Keratinocyte (primary cell): ENCODE data around the gene GPSM1. TPM values are rescaled to one million over a fixed set of nuclear protein-coding genes. Genes with fewer than 3 reads are reported as not detected.

Experiments used
- DNase-seq: peaks from one replicate; pipeline ENCODE4 v3.0.0-alpha.2; 2011; ENCODE audit warnings: low read depth, missing footprints, low spot score
- FAIRE-seq: peaks from 2 replicates; lab custom pipeline; 2011; peaks lifted over from hg19 to GRCh38; lab: Jason Lieb, UNC
- H2AFZ ChIP-seq: 2 replicates; pipeline ENCODE4 v1.6.0; 2012; ENCODE audit warnings: low read length, control low read depth, inconsistent platforms; ENCODE audit not compliant: control insufficient read depth
- H3K27ac ChIP-seq: 2 replicates; pipeline ENCODE4 v1.5.1; 2011; ENCODE audit warnings: low read length; ENCODE audit not compliant: control insufficient read depth, insufficient read depth
- H3K27me3 ChIP-seq: 3 replicates; pipeline ENCODE4 v1.6.0; 2011; ENCODE audit warnings: low read length; ENCODE audit not compliant: control insufficient read depth, insufficient read depth; ENCODE audit errors: extremely low read depth
- H3K36me3 ChIP-seq, 2 experiments: 2 replicates in 1 of 2; 3 replicates in 1 of 2; pipeline ENCODE4 v1.5.1; 2011; ENCODE audit warnings: low read length in 2 of 2, mild to moderate bottlenecking in 1 of 2; ENCODE audit not compliant: control insufficient read depth in 2 of 2, insufficient read depth in 2 of 2; ENCODE audit errors: extremely low read depth in 1 of 2
- H3K4me1 ChIP-seq: 3 replicates; pipeline ENCODE4 v1.5.1; 2011; ENCODE audit warnings: low read length; ENCODE audit not compliant: control insufficient read depth, insufficient read depth; ENCODE audit errors: extremely low read depth
- H3K4me2 ChIP-seq: 3 replicates; pipeline ENCODE4 v1.6.0; 2011; ENCODE audit warnings: low read depth, low read length; ENCODE audit not compliant: control insufficient read depth, insufficient read depth; ENCODE audit errors: extremely low read depth
- H3K4me3 ChIP-seq, 3 experiments: fragments of 200-600 bp in 1 of 3; sonication (generic) in 1 of 3; 2 replicates in 2 of 3; 3 replicates in 1 of 3; pipeline ENCODE4 v1.5.1; 2011 to 2016; ENCODE audit warnings: low read length in 3 of 3, mild to moderate bottlenecking in 3 of 3, control low read depth in 2 of 3, inconsistent platforms in 1 of 3, low read depth in 1 of 3, mixed read lengths in 1 of 3, mixed run types in 1 of 3, moderate library complexity in 1 of 3; ENCODE audit not compliant: control insufficient read depth in 2 of 3, insufficient read depth in 2 of 3; ENCODE audit errors: extremely low read depth in 1 of 3
- H3K79me2 ChIP-seq: 2 replicates; pipeline ENCODE4 v1.6.0; 2012; ENCODE audit warnings: low read length; ENCODE audit not compliant: control insufficient read depth, insufficient read depth
- H3K9ac ChIP-seq: 3 replicates; pipeline ENCODE4 v1.6.0; 2011; ENCODE audit warnings: low read length; ENCODE audit not compliant: control insufficient read depth, insufficient read depth; ENCODE audit errors: extremely low read depth
- H3K9me1 ChIP-seq: 3 replicates; pipeline ENCODE4 v1.6.0; 2011; ENCODE audit warnings: low read length; ENCODE audit not compliant: control insufficient read depth, insufficient read depth; ENCODE audit errors: extremely low read depth
- H3K9me3 ChIP-seq: 2 replicates; pipeline ENCODE4 v1.5.1; 2012; ENCODE audit warnings: low read depth, low read length; ENCODE audit not compliant: control insufficient read depth
- H4K20me1 ChIP-seq: 3 replicates; pipeline ENCODE4 v1.6.0; 2011; ENCODE audit warnings: low read length; ENCODE audit not compliant: control insufficient read depth, insufficient read depth; ENCODE audit errors: extremely low read depth
- EZH2 ChIP-seq: IDR thresholded peaks from one replicate; pipeline ENCODE4 v1.6.1; 2012; ENCODE audit warnings: inconsistent platforms, mild to moderate bottlenecking, low read length, moderate library complexity
- dilution Hi-C: fragments of 300-500 bp; cut with MboI; formaldehyde crosslinking; loops from one replicate; pipeline ENCODE4 v1.7.0; 2020; ENCODE audit warnings: low sequenced_read_pairs; ENCODE audit not compliant: extremely low pct_ligation_motif_present
- polyA plus RNA-seq, 5 experiments: library from polyadenylated mRNA; depleted of rRNA in 3 of 5; stranded (reverse) in 3 of 5; stranded (forward) in 1 of 5; unstranded in 1 of 5; fragments of >200 nt; gene quantifications; 1 replicate in 1 of 5; 2 replicates in 3 of 5; 3 replicates in 1 of 5; pipeline versions ENCODE4 v1.2.1 to v1.2.3, GENCODE V29; 2011 to 2012; ENCODE audit warnings: missing spikeins in 2 of 5, low read depth in 1 of 5, low replicate concordance in 1 of 5
- TF ChIP-seq, protein P1 (sequence below), 3 experiments: IDR thresholded peaks in 1 of 3; conservative IDR thresholded peaks in 1 of 3; optimal IDR thresholded peaks in 1 of 3; 2 replicates in 2 of 3; 3 replicates in 1 of 3; pipeline versions ENCODE3 to v1.5.1; 2011; ENCODE audit warnings: low read length in 3 of 3, mild to moderate bottlenecking in 3 of 3, moderate library complexity in 2 of 3, control low read depth in 1 of 3, inconsistent platforms in 1 of 3; ENCODE audit not compliant: insufficient read depth in 2 of 3; ENCODE audit errors: extremely low read depth in 1 of 3

The GPSM1 gene
- polyA plus RNA-seq, 1 donor (not counting 4 experiments of a cell fraction or from before 2014, with no cell fraction given), result 2.5 TPM

- dilution Hi-C loops, result no loop called here
- no peak overlapping the region for H3K27ac ChIP-seq
- TF ChIP-seq, protein P1, sequence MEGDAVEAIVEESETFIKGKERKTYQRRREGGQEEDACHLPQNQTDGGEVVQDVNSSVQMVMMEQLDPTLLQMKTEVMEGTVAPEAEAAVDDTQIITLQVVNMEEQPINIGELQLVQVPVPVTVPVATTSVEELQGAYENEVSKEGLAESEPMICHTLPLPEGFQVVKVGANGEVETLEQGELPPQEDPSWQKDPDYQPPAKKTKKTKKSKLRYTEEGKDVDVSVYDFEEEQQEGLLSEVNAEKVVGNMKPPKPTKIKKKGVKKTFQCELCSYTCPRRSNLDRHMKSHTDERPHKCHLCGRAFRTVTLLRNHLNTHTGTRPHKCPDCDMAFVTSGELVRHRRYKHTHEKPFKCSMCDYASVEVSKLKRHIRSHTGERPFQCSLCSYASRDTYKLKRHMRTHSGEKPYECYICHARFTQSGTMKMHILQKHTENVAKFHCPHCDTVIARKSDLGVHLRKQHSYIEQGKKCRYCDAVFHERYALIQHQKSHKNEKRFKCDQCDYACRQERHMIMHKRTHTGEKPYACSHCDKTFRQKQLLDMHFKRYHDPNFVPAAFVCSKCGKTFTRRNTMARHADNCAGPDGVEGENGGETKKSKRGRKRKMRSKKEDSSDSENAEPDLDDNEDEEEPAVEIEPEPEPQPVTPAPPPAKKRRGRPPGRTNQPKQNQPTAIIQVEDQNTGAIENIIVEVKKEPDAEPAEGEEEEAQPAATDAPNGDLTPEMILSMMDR (optimal IDR thresholded peaks at IDR 0.05 in 1 of 3, IDR thresholded peaks at IDR 0.05 in 1 of 3, conservative IDR thresholded peaks at IDR 0.05 in 1 of 3; ENCODE audit: extremely low read depth in 1 of 3, insufficient read depth in 2 of 3, low read length in 3 of 3), result no peak
- no peak for TF ChIP-seq EZH2
- no peak overlapping the region for H3K4me2 ChIP-seq
- no peaks in the 10 kb centered on the region for H3K4me1 ChIP-seq
- no peaks in the 10 kb centered on the region for H3K27me3 ChIP-seq
- no peaks in the 10 kb centered on the region for H3K9me3 ChIP-seq
- no peaks in the 10 kb centered on the region for H3K79me2 ChIP-seq
- no peak overlapping the region for H3K9ac ChIP-seq
- H2AFZ ChIP-seq, result no peak overlapping the region
- peaks cover 24 to 54% of the 10 kb centered on the region in 2 experiments for H3K36me3 ChIP-seq
- FAIRE-seq (no peak), DNase-seq (no peak)
- H3K4me3 ChIP-seq, result no peak overlapping the region
- H4K20me1 ChIP-seq, result peaks cover 2% of the 10 kb centered on the region
- H3K9me1 ChIP-seq, result no peaks in the 10 kb centered on the region
Measured at GRCh38 chr9:136386018-136386417, 58.7 kb downstream of the GPSM1 start.

- Histone ChIP-seq H3K4me2 (no peak overlapping the region), H4K20me1 (peaks cover 2% of the 10 kb centered on the region), H3K79me2 (no peaks in the 10 kb centered on the region), H3K4me1 (no peaks in the 10 kb centered on the region), H3K9me1 (no peaks in the 10 kb centered on the region), H3K36me3 (peaks cover 35 to 53% of the 10 kb centered on the region in 2 experiments), H3K9ac (no peak overlapping the region), H3K4me3 (no peak overlapping the region), H3K27me3 (no peaks in the 10 kb centered on the region), H2AFZ (no peak overlapping the region), H3K9me3 (no peaks in the 10 kb centered on the region), H3K27ac (no peak overlapping the region)
- DNase-seq, result no peak
- dilution Hi-C loops, result no loop called here
- FAIRE-seq, result no peak
- TF ChIP-seq, protein P1 (optimal IDR thresholded peaks at IDR 0.05 in 1 of 3, IDR thresholded peaks at IDR 0.05 in 1 of 3, conservative IDR thresholded peaks at IDR 0.05 in 1 of 3; ENCODE audit: extremely low read depth in 1 of 3, insufficient read depth in 2 of 3, low read length in 3 of 3), result no peak
- no peak for TF ChIP-seq EZH2
Measured at GRCh38 chr9:136387217-136387616, 59.9 kb downstream of the GPSM1 start.
